ENCODE results near the gene ARL8A. TPM values are rescaled to one million over a fixed set of nuclear protein-coding genes. Genes with fewer than 3 reads are reported as not detected.
"Not testable (repeated sequence)": the region's sequence is repeated elsewhere in the genome, so short reads cannot be mapped to it uniquely, and the experiment has no call there.

ARL8A gene
- total RNA-seq, 2 donors from 2014 or later = 36.3 to 41.0 TPM

GRCh38 chr1:202146279-202146678 lies 1.7 kb upstream of the ARL8A start:
- no peak for DNase-seq (ENCODE audit: low spot score)
- Histone ChIP-seq H3K9me3 (no peaks in the 10 kb centered on the region), H3K4me1 (ENCODE audit: control insufficient read depth in 1 of 2, low read depth in 2 of 2) (peaks cover 6 to 33% of the 10 kb centered on the region in 2 donors), H3K36me3 (no peaks in the 10 kb centered on the region), H3K27ac (no peak overlapping the region), H3K4me3 (no peak overlapping the region), H3K27me3 (replicated peaks; ENCODE audit: insufficient read depth) (no peaks in the 10 kb centered on the region)
- ATAC-seq (ENCODE audit: insufficient number of reproducible peaks, low FRiP score, low read depth) = no peak
- TF ChIP-seq, protein P1, sequence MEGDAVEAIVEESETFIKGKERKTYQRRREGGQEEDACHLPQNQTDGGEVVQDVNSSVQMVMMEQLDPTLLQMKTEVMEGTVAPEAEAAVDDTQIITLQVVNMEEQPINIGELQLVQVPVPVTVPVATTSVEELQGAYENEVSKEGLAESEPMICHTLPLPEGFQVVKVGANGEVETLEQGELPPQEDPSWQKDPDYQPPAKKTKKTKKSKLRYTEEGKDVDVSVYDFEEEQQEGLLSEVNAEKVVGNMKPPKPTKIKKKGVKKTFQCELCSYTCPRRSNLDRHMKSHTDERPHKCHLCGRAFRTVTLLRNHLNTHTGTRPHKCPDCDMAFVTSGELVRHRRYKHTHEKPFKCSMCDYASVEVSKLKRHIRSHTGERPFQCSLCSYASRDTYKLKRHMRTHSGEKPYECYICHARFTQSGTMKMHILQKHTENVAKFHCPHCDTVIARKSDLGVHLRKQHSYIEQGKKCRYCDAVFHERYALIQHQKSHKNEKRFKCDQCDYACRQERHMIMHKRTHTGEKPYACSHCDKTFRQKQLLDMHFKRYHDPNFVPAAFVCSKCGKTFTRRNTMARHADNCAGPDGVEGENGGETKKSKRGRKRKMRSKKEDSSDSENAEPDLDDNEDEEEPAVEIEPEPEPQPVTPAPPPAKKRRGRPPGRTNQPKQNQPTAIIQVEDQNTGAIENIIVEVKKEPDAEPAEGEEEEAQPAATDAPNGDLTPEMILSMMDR (IDR thresholded peaks at IDR 0.05) = no peak

- ATAC-seq (ENCODE audit: insufficient number of reproducible peaks, low FRiP score, low read depth); H3K9me3 ChIP-seq; H3K36me3 ChIP-seq; H3K27me3 ChIP-seq (replicated peaks; ENCODE audit: insufficient read depth); DNase-seq (ENCODE audit: low spot score): not testable (repeated sequence)
- peak overlapping the region; percentile 85 to 86 for H3K27ac ChIP-seq
- H3K4me3 ChIP-seq = peak overlapping the region; percentile 93
- H3K4me1 ChIP-seq (ENCODE audit: control insufficient read depth in 1 of 2, low read depth in 2 of 2) = peaks cover 6 to 36% of the 10 kb centered on the region in 2 donors
These were observed 1.2 kb upstream of the ARL8A start for GRCh38 chr1:202145744-202146140.

DNA sequence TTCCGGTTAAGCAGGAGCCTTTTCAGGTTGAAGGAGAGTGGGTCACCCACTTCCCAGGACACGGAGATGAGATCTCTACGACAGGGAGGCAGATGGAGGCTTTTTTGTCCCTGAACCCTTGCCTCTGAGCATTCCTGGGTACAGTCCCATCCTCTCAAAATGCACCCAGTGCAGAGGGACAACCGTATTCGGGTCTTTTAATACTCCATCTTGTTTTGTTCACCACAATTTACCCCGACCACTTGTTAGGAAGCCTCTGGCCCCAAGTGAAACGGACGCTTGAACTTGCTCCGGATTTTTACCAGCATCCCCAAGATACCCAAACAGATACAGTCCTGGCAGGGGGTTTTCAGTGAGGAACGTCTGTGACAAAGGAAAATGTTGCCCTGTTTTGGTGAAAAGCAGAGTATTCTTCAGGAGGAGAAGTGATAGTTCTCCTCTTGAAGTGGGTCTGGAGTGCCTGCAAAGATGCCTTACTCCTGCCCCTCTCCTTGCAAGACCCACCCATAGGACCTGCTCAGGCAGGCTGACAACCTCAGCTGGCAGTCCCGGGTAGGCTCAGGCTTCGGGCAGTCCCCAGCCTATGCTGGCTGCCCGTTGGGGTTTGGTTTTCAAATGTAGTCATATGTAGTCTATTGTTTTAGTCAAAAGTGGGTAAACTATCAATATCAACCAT lies 669 bp upstream of the ARL8A start:
- H3K9me3 ChIP-seq = no peaks in the 10 kb centered on the region
- no peaks in the 10 kb centered on the region for H3K36me3 ChIP-seq
- DNase-seq (ENCODE audit: low spot score) (no peak), ATAC-seq (ENCODE audit: insufficient number of reproducible peaks, low FRiP score, low read depth) (no peak)
- peak overlapping the region; percentile 85 to 86 for H3K27ac ChIP-seq
- TF ChIP-seq, protein P1 (IDR thresholded peaks at IDR 0.05) = no peak
- H3K4me1 ChIP-seq (ENCODE audit: control insufficient read depth in 1 of 2, low read depth in 2 of 2) = peaks cover 6 to 36% of the 10 kb centered on the region in 2 donors
- H3K27me3 ChIP-seq (replicated peaks; ENCODE audit: insufficient read depth) = no peaks in the 10 kb centered on the region
- H3K4me3 ChIP-seq = peak overlapping the region; percentile 93

DNA sequence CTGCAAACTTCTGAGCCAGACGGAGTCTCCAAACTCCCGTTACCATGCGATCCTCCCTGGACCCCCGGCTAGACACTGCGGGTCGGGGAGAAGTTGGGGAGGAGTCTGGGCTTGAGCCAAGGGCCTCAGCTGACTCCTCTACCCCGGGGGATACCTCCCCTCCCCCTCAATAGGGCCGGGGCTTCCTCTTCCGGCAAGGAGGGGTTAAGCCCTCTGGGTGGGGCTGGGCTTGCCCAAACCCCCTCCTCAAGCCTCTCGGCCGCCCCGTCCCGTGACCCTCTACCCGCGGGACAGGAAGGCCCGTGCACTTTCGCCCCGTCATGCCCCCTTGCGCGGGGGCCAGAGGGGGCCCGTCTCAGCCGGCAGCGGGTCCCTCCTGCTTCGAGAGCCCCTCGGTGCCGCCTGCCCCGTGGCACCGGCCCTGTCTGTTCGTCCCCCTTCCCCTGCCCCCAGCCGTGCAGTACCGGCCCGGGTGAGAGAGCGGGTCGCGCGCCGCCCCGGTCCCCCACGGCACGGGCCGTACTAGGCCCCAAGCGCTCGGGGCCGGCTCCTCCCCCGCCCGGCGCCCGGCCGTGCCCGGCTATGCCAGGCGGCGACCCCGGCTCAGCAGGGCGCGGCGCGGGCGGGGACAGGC lies 652 bp downstream of the ARL8A start:
- Histone ChIP-seq H3K4me1 (ENCODE audit: control insufficient read depth in 1 of 2, low read depth in 2 of 2) (peaks cover 6 to 36% of the 10 kb centered on the region in 2 donors), H3K9me3 (no peaks in the 10 kb centered on the region)
- DNase-seq (ENCODE audit: low spot score) = no peak

DNA sequence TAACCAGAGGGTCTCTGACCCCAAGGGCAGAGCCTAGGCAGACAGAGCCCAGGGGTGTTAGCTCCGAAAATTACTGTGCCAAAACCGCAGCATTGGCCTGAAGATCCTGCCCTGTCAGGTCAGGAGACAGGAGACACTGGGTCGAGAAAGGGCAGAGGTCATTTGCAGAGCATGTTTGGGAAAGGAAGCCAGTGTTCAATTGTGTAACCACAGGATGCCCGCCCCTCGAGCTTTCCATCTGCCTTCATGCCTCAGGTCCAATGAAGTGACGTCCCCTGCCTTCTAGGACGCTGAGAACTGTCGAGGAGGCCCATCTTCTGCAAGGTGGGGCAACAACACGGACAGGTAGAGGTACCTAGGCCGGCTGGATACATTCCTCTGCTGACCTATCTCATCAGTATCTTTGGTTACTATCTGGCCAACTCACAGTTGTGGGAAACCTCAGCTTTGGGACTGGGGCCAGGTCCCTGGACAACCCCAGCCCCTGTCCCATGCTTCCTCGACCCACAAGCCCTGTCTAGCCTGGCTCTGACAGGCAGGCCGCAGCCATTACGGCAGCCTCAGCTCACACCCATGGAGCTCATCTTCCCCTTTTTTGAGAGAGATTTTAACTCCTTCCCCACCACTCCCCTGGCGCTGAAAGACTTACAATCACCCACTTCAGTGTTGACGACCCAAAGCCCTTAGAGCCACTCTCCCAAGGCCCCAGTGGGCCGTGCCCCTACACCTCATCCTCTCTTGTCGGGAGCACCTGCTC lies 1.3 kb downstream of the ARL8A start:
- H3K4me1 ChIP-seq (ENCODE audit: control insufficient read depth in 1 of 2, low read depth in 2 of 2) = peaks cover 6 to 36% of the 10 kb centered on the region in 2 donors
- TF ChIP-seq, protein P1 (IDR thresholded peaks at IDR 0.05) = no peak
- H3K4me3 ChIP-seq = peak overlapping the region; percentile 93
- H3K27ac ChIP-seq = peak overlapping the region; percentile 85 to 86
- H3K36me3 ChIP-seq = no peaks in the 10 kb centered on the region
- no peaks in the 10 kb centered on the region for H3K27me3 ChIP-seq (replicated peaks; ENCODE audit: insufficient read depth)
- ATAC-seq (ENCODE audit: insufficient number of reproducible peaks, low FRiP score, low read depth) (no peak), DNase-seq (ENCODE audit: low spot score) (no peak)
- no peaks in the 10 kb centered on the region for H3K9me3 ChIP-seq

More for the DNA sequence above, 652 bp downstream of the ARL8A start:
- Histone ChIP-seq H3K27me3 (replicated peaks; ENCODE audit: insufficient read depth) (no peaks in the 10 kb centered on the region), H3K36me3 (no peaks in the 10 kb centered on the region), H3K27ac (peak overlapping the region; percentile 85 to 86), H3K4me3 (peak overlapping the region; percentile 93)
- ATAC-seq (ENCODE audit: insufficient number of reproducible peaks, low FRiP score, low read depth) = no peak
- TF ChIP-seq, protein P1 (IDR thresholded peaks at IDR 0.05) = no peak

DNA sequence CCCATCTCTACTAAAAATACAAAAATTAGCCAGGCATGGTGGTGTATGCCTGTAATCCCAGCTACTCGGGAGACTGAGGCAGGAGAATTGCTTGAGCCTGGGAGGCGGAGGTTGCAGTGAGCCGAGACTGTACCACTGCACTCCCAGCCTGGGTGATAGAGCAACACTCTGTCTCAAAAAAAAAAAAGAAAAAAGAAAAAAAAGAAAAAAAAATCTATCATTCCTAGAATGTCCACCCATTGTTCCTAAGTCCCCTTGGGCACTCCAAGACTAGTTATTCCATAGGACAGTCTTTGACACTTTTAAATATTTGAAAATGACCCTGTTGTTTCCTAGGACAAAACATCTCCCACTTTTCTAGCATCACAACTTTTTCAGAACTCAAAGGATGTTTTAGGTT lies 3.1 kb downstream of the ARL8A start:
- not testable (repeated sequence) for DNase-seq (ENCODE audit: low spot score); H3K27me3 ChIP-seq (replicated peaks; ENCODE audit: insufficient read depth); H3K4me3 ChIP-seq; H3K9me3 ChIP-seq; ATAC-seq (ENCODE audit: insufficient number of reproducible peaks, low FRiP score, low read depth); H3K27ac ChIP-seq
- Histone ChIP-seq H3K4me1 (ENCODE audit: control insufficient read depth in 1 of 2, low read depth in 2 of 2) (peaks cover 6 to 36% of the 10 kb centered on the region in 2 donors), H3K36me3 (peaks cover 11% of the 10 kb centered on the region)
